Transverse colon (tissue), 4 donors: ENCODE data around the gene GJA10. TPM values are rescaled to one million over a fixed set of nuclear protein-coding genes. Genes with fewer than 3 reads are reported as not detected.

ENCODE experiments used
- DNase-seq: peaks from one replicate; pipeline ENCODE4 v3.0.0-alpha.2; 2019
- H3K27ac ChIP-seq, 4 donors: fragments of 200-600 bp; sonication (generic); 2 replicates each; pipeline ENCODE4 v1.5.1; 2016 to 2018; ENCODE audit warnings: inconsistent platforms in 4 of 4
- H3K27me3 ChIP-seq: fragments of 200-600 bp; sonication (generic); 2 replicates; pipeline ENCODE4 v1.5.1; 2017; ENCODE audit warnings: inconsistent platforms
- H3K36me3 ChIP-seq, 4 donors: fragments of 200-600 bp; sonication (generic); 2 replicates each; pipeline ENCODE4 v1.5.1; 2017 to 2019; ENCODE audit warnings: inconsistent platforms in 4 of 4
- H3K4me1 ChIP-seq, 4 donors: fragments of 200-600 bp; sonication (generic); 2 replicates each; pipeline ENCODE4 v1.5.1; 2017 to 2020; ENCODE audit warnings: inconsistent platforms in 4 of 4
- H3K4me3 ChIP-seq, 4 donors: fragments of 200-600 bp; sonication (generic); 1 replicate in 1 of 4; 2 replicates in 3 of 4; pipeline versions ENCODE4 v1.5.1 to v1.6.1; 2017 to 2019; ENCODE audit warnings: inconsistent platforms in 4 of 4
- H3K9me3 ChIP-seq, 2 donors: fragments of 200-600 bp; sonication (generic); 2 replicates each; pipeline ENCODE4 v1.5.1; 2017 to 2019; ENCODE audit warnings: inconsistent platforms in 2 of 2
- EP300 ChIP-seq: sonication (generic); formaldehyde crosslinking; IDR thresholded peaks from one replicate; pipeline ENCODE4 v1.6.1; 2017; ENCODE audit warnings: antibody characterized with exemption, low read depth
- POLR2A ChIP-seq: fragments of 450-650 bp; IDR thresholded peaks from one replicate; pipeline ENCODE4 v1.6.1; 2016; ENCODE audit warnings: antibody characterized with exemption, mild to moderate bottlenecking, moderate library complexity
- POLR2AphosphoS5 ChIP-seq, 3 donors: sonication (generic); formaldehyde crosslinking; IDR thresholded peaks; one replicate each; pipeline ENCODE4 v1.6.1; 2016; ENCODE audit warnings: antibody characterized with exemption in 3 of 3
- WGBS, 2 donors: methylation state at CpG; one replicate each; pipeline ENCODE4 v1.1.5; 2018; ENCODE audit warnings: low coverage in 1 of 2; 5-methylcytosine and 5-hydroxymethylcytosine counted together
- in situ Hi-C, 4 donors: fragments of 200-750 bp; cut with MboI; loops; one replicate each; pipeline versions ENCODE4 v1.15.0 to v1.15.1; 2017; ENCODE audit warnings: low sequenced_read_pairs in 3 of 4, low pct_ligation_motif_present in 1 of 4, low pct_unique_long_range_greater_than_20kb in 1 of 4
- intact Hi-C: fragments of 100-400 bp; cut with DNase I; formaldehyde crosslinking; loops from one replicate; pipeline ENCODE4 v1.15.1; 2023; ENCODE audit warnings: low total_unique reads
- total RNA-seq, 4 donors: library from RNA; depleted of rRNA; stranded (reverse); fragments of >200 nt; gene quantifications; one replicate each; pipeline ENCODE4 v1.1.0, GENCODE V29; 2016
- TF ChIP-seq, protein P1 (sequence below), 5 experiments: fragments of 200-600 bp in 3 of 5; fragments of 450-650 bp in 2 of 5; sonication (generic) in 3 of 5; IDR thresholded peaks; 1 replicate in 2 of 5; 2 replicates in 3 of 5; pipeline ENCODE4 v1.5.1; 2016 to 2017; ENCODE audit warnings: antibody characterized with exemption in 5 of 5, inconsistent platforms in 3 of 5, mild to moderate bottlenecking in 2 of 5, moderate library complexity in 1 of 5

GJA10 gene
- total RNA-seq, 4 donors from 2014 or later: not detected

DNA sequence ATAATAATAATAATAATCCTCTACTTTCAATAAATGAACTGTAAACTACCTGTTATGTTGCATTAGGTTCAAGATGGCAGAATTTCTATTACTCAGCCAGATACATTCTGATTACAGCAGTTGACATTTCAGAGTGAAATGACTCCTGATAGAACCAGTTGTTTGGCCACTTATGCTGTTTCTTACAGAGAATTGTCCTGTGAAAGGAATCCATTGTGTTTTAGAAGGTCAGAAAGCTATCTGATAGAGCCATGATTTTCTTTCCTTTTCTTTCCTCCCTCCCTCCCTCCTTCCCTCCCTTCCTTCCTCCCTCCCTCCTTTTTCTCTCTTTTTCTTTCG is 16.6 kb downstream of the GJA10 start:
- Histone ChIP-seq H3K4me3 (no peak overlapping the region), H3K36me3 (no peaks in the 10 kb centered on the region), H3K9me3 (peaks cover under 1 to 3% of the 10 kb centered on the region in 2 donors), H3K4me1 (no peaks in the 10 kb centered on the region), H3K27me3 (no peaks in the 10 kb centered on the region), H3K27ac (no peak overlapping the region)
- 43 to 60% methylated on average over 1 of the region's 1 CpG for WGBS, 2 donors
- intact Hi-C loops (no loop called here), in situ Hi-C loops (no loop called here)
- TF ChIP-seq POLR2AphosphoS5 (IDR thresholded peaks at IDR 0.05): no peak
- TF ChIP-seq POLR2A: no peak
- TF ChIP-seq, protein P1, sequence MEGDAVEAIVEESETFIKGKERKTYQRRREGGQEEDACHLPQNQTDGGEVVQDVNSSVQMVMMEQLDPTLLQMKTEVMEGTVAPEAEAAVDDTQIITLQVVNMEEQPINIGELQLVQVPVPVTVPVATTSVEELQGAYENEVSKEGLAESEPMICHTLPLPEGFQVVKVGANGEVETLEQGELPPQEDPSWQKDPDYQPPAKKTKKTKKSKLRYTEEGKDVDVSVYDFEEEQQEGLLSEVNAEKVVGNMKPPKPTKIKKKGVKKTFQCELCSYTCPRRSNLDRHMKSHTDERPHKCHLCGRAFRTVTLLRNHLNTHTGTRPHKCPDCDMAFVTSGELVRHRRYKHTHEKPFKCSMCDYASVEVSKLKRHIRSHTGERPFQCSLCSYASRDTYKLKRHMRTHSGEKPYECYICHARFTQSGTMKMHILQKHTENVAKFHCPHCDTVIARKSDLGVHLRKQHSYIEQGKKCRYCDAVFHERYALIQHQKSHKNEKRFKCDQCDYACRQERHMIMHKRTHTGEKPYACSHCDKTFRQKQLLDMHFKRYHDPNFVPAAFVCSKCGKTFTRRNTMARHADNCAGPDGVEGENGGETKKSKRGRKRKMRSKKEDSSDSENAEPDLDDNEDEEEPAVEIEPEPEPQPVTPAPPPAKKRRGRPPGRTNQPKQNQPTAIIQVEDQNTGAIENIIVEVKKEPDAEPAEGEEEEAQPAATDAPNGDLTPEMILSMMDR (IDR thresholded peaks at IDR 0.05): no peak
- TF ChIP-seq EP300: no peak
- no peak for DNase-seq

- DNase-seq: no peak
- Histone ChIP-seq H3K4me3 (no peak overlapping the region), H3K27ac (no peak overlapping the region), H3K36me3 (no peaks in the 10 kb centered on the region), H3K4me1 (no peaks in the 10 kb centered on the region), H3K27me3 (no peaks in the 10 kb centered on the region), H3K9me3 (peaks cover 3 to 7% of the 10 kb centered on the region in 2 donors)
- intact Hi-C loops: no loop called here
- in situ Hi-C loops: no loop called here
- TF ChIP-seq POLR2AphosphoS5 (IDR thresholded peaks at IDR 0.05): no peak
- TF ChIP-seq EP300: no peak
- TF ChIP-seq POLR2A: no peak
- TF ChIP-seq, protein P1 (IDR thresholded peaks at IDR 0.05): no peak
- 70 to 93% methylated on average over 2 to 3 of the region's 3 CpGs for WGBS, 2 donors
Observed at GRCh38 chr6:89916136-89916920, 22.1 kb downstream of the GJA10 start.

DNA sequence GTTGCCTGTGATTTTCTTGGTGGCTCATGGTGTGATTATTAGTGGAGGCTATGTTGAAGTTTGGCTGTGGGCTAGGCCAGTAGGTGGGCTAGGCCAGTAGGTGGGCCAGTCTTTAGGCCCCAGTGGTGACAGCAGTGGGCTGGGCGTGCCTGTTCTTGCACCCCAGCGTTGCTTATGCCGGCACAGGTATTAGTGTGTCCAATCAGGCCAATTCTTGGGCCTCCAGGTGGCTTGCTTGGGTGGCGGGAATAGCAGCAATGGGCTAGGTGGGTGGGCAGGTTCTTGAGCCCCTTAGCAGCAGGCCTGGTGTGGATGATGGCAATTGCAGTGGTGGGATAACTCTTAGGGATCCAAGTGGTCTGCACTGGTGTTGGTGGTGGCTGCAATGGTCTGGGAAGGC is 22.9 kb downstream of the GJA10 start:
- 80 to 100% methylated on average over 1 to 4 of the region's 4 CpGs for WGBS, 2 donors
- peaks cover 3 to 7% of the 10 kb centered on the region in 2 donors for H3K9me3 ChIP-seq
- H3K4me3 ChIP-seq: no peak overlapping the region
- in situ Hi-C loops: no loop called here
- H3K36me3 ChIP-seq: no peaks in the 10 kb centered on the region
- no peak overlapping the region for H3K27ac ChIP-seq
- H3K4me1 ChIP-seq: no peaks in the 10 kb centered on the region
- intact Hi-C loops: no loop called here
- no peak for DNase-seq
- no peaks in the 10 kb centered on the region for H3K27me3 ChIP-seq
- TF ChIP-seq, protein P1 (IDR thresholded peaks at IDR 0.05): no peak
- no peak for TF ChIP-seq POLR2AphosphoS5 (IDR thresholded peaks at IDR 0.05)
- no peak for TF ChIP-seq EP300
- TF ChIP-seq POLR2A: no peak

GRCh38 chr6:89917801-89918366 is 23.6 kb downstream of the GJA10 start:
- H3K27ac ChIP-seq: no peak overlapping the region
- no peaks in the 10 kb centered on the region for H3K4me1 ChIP-seq
- no peak for DNase-seq
- TF ChIP-seq POLR2A (no peak), EP300 (no peak), POLR2AphosphoS5 (IDR thresholded peaks at IDR 0.05) (no peak)
- TF ChIP-seq, protein P1 (IDR thresholded peaks at IDR 0.05): no peak
- 60 to 77% methylated on average over 1 to 3 of the region's 3 CpGs for WGBS, 2 donors
- in situ Hi-C loops: no loop called here
- intact Hi-C loops: no loop called here
- peaks cover 3 to 7% of the 10 kb centered on the region in 2 donors for H3K9me3 ChIP-seq
- H3K36me3 ChIP-seq: no peaks in the 10 kb centered on the region
- H3K4me3 ChIP-seq: no peak overlapping the region
- H3K27me3 ChIP-seq: no peaks in the 10 kb centered on the region
